ENCODE results near the gene F7. TPM values are rescaled to one million over a fixed set of nuclear protein-coding genes. Genes with fewer than 3 reads are reported as not detected.

Gene F7
- total and polyA plus RNA-seq, 4 donors: 0.04 to 0.26 (median 0.14) TPM

- no peak for DNase-seq
- peaks cover 0 to 21% (median 4%) of the 10 kb centered on the region in 5 donors for H3K4me1 ChIP-seq (ENCODE audit: control insufficient read depth in 5 of 5, insufficient read depth in 5 of 5, low read length in 5 of 5)
- no peak overlapping the region for H3K4me3 ChIP-seq
- H3K9me3 ChIP-seq (ENCODE audit: control insufficient read depth in 4 of 4, insufficient read depth in 3 of 4, low read length in 3 of 4): no peaks in the 10 kb centered on the region
- no peak overlapping the region for H3K9ac ChIP-seq (ENCODE audit: insufficient read depth in 1 of 2, low read length in 2 of 2)
- no peak for ATAC-seq (ENCODE audit: insufficient read depth, low FRiP score)
- 93 to 95% methylated on average over 26 of the region's 26 CpGs for WGBS, 2 donors
- no peak overlapping the region for H3K27ac ChIP-seq (ENCODE audit: low read depth in 1 of 2, low read length in 1 of 2)
- peaks cover 0 to 6% (median 2%) of the 10 kb centered on the region in 3 donors for H3K27me3 ChIP-seq (ENCODE audit: control insufficient read depth in 3 of 3, insufficient read depth in 3 of 3, low read length in 2 of 3)
- no peak for TF ChIP-seq CTCF (IDR thresholded peaks at IDR 0.05; ENCODE audit: control extremely low read depth, extremely low read depth)
- H3K36me3 ChIP-seq (ENCODE audit: control insufficient read depth in 4 of 4, insufficient read depth in 4 of 4, low read length in 4 of 4): no peaks in the 10 kb centered on the region
These were observed 44.3 kb downstream of the F7 start for GRCh38 chr13:113149711-113150549.

GRCh38 chr13:113150550-113151365 is 45.2 kb downstream of the F7 start:
- H3K9me3 ChIP-seq (ENCODE audit: control insufficient read depth in 4 of 4, insufficient read depth in 3 of 4, low read length in 3 of 4): no peaks in the 10 kb centered on the region
- no peaks in the 10 kb centered on the region for H3K36me3 ChIP-seq (ENCODE audit: control insufficient read depth in 4 of 4, insufficient read depth in 4 of 4, low read length in 4 of 4)
- no peak overlapping the region for H3K9ac ChIP-seq (ENCODE audit: insufficient read depth in 1 of 2, low read length in 2 of 2)
- H3K4me1 ChIP-seq (ENCODE audit: control insufficient read depth in 5 of 5, insufficient read depth in 5 of 5, low read length in 5 of 5): peaks cover 0 to 21% (median 4%) of the 10 kb centered on the region in 5 donors
- H3K4me3 ChIP-seq: no peak overlapping the region
- peaks cover 0 to 6% (median 2%) of the 10 kb centered on the region in 3 donors for H3K27me3 ChIP-seq (ENCODE audit: control insufficient read depth in 3 of 3, insufficient read depth in 3 of 3, low read length in 2 of 3)
- no peak overlapping the region for H3K27ac ChIP-seq (ENCODE audit: low read depth in 1 of 2, low read length in 1 of 2)
- no peak for ATAC-seq (ENCODE audit: insufficient read depth, low FRiP score)
- no peak for DNase-seq
- TF ChIP-seq CTCF (IDR thresholded peaks at IDR 0.05; ENCODE audit: control extremely low read depth, extremely low read depth): no peak
- WGBS, 2 donors: 92 to 95% methylated on average over 31 of the region's 31 CpGs

- Histone ChIP-seq H3K9me3 (ENCODE audit: control insufficient read depth in 4 of 4, insufficient read depth in 3 of 4, low read length in 3 of 4) (no peaks in the 10 kb centered on the region), H3K27ac (ENCODE audit: low read depth in 1 of 2, low read length in 1 of 2) (no peak overlapping the region), H3K36me3 (ENCODE audit: control insufficient read depth in 4 of 4, insufficient read depth in 4 of 4, low read length in 4 of 4) (no peaks in the 10 kb centered on the region), H3K4me3 (no peak overlapping the region), H3K9ac (ENCODE audit: insufficient read depth in 1 of 2, low read length in 2 of 2) (no peak overlapping the region), H3K27me3 (ENCODE audit: control insufficient read depth in 3 of 3, insufficient read depth in 3 of 3, low read length in 2 of 3) (peaks cover 0 to 6% (median 2%) of the 10 kb centered on the region in 3 donors), H3K4me1 (ENCODE audit: control insufficient read depth in 5 of 5, insufficient read depth in 5 of 5, low read length in 5 of 5) (peaks cover 0 to 21% (median 4%) of the 10 kb centered on the region in 5 donors)
- TF ChIP-seq CTCF (IDR thresholded peaks at IDR 0.05; ENCODE audit: control extremely low read depth, extremely low read depth): no peak
- DNase-seq: peak; percentile 48 to 78 (median 71)
- 58 to 68% methylated on average over 24 to 28 of the region's 28 CpGs for WGBS, 2 donors
- no peak for ATAC-seq (ENCODE audit: insufficient read depth, low FRiP score)
These were observed 46.4 kb downstream of the F7 start for GRCh38 chr13:113151745-113152690.
